OCI-LY3 (cell line): ENCODE results near the gene COLEC11.

Source experiments
- EZH2phosphoT487 ChIP-seq: fragments of 200-600 bp; shearing (Covaris generic); IDR thresholded peaks from 2 replicates; pipeline ENCODE4 v1.6.1; 2018; ENCODE audit warnings: antibody characterized with exemption, mixed run types, low read depth
- TF ChIP-seq, protein P1 (sequence below): fragments of 200-600, 300-600 bp; sonication (generic); IDR thresholded peaks from 2 replicates; pipeline ENCODE4 v1.5.1; 2014; ENCODE audit warnings: antibody characterized with exemption, low read length, low read depth

DNA sequence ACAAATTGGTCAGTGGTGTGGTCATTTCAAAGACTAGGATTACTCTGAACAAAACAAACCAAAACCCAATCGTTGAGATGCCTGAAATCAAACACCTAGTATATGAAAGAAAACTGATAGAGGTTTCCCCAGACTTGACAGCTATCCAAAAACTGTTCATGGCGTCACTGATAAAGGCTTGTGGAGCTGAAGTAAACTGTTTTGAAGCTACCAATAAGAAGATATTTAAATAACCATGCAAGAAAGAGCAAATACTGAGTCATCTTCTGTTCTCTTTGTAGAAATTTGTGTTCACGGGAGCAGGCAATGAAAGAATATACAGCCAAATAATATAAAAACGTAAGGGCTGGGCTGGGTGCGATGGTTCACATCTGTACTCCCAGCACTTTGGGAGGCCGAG, 7.5 kb upstream of the COLEC11 start:
- TF ChIP-seq, protein P1, sequence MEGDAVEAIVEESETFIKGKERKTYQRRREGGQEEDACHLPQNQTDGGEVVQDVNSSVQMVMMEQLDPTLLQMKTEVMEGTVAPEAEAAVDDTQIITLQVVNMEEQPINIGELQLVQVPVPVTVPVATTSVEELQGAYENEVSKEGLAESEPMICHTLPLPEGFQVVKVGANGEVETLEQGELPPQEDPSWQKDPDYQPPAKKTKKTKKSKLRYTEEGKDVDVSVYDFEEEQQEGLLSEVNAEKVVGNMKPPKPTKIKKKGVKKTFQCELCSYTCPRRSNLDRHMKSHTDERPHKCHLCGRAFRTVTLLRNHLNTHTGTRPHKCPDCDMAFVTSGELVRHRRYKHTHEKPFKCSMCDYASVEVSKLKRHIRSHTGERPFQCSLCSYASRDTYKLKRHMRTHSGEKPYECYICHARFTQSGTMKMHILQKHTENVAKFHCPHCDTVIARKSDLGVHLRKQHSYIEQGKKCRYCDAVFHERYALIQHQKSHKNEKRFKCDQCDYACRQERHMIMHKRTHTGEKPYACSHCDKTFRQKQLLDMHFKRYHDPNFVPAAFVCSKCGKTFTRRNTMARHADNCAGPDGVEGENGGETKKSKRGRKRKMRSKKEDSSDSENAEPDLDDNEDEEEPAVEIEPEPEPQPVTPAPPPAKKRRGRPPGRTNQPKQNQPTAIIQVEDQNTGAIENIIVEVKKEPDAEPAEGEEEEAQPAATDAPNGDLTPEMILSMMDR, result no peak
- TF ChIP-seq EZH2phosphoT487, result no peak
